H1 (cell line): ENCODE data around the gene TMPRSS4. TPM values are rescaled to one million over a fixed set of nuclear protein-coding genes. Genes with fewer than 3 reads are reported as not detected.

Source experiments
- KDM1A ChIP-seq: fragments of 200-600, 300-600 bp; sonication (generic); IDR thresholded peaks from 2 replicates; pipeline ENCODE4 v1.7.1; 2016; ENCODE audit warnings: mild to moderate bottlenecking, low read length, borderline replicate concordance
- polyA plus RNA-seq, 7 experiments: library from polyadenylated mRNA; depleted of rRNA in 3 of 7; stranded (reverse) in 5 of 7; unstranded in 2 of 7; fragments of >200 nt in 5 of 7; fragments of 200-250 nt in 2 of 7; gene quantifications; 1 replicate in 5 of 7; 2 replicates in 1 of 7; 4 replicates in 1 of 7; pipeline versions ENCODE4 v1.2.1 to v1.2.3, GENCODE V29; 2011 to 2013; ENCODE audit warnings: missing spikeins in 2 of 7, mixed read lengths in 2 of 7
- total RNA-seq: library from RNA; stranded (reverse); fragmentation: NEBNext Ultra II Directional; extraction: Animal tissue kit (Norgen Biotek cat#: 25700); gene quantifications from 2 replicates; pipeline ENCODE4 v1.2.1, GENCODE V29; 2021

The TMPRSS4 gene
- total and polyA plus RNA-seq, 2 of the 8 experiments (the other 6 are each of a cell fraction or from before 2014, with no cell fraction given) = 0.11 to 0.58 TPM

DNA sequence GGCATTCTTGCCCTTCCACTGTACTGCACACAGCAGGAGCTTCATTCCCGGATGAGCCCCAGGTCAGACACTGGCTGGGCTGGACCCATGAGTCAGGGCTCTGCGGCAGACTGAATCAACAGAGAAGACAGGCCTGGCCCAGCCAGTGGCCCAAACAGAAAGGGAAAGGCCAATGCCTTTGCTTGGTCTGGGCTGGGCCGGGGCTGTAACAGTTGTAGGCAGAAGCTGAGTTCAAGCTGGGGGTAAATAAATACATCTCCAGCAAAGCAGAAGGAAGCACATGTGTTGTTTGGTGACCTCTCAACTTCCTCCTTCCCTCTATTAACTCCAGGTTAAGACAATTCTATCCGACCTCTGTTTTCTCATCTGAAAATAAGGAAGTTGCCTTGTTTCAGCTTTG is 11.7 kb downstream of the TMPRSS4 start (continued):
- no peak for TF ChIP-seq KDM1A
